ENCODE results near the gene VSIG2.

VSIG2 gene

DNA sequence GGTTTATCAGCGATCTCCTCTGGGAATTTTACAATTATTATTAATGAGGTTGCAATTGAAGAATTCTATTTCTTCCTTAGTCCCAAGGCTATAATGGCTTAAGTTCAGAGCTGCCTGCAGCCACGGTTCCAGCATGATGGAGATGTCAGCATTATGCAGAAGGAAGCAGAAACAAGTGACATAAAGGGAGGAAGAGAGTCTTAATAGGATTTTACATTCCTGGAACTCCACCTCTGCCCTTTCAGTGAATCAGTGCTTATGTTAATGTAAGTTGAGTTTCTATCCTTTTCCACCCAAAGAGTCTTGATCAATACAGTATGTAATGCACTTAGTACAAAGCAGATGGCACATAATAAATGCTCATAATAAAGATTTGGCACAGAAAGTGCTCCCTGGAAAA lies 23.9 kb downstream of the VSIG2 start:
- H3K36me3 ChIP-seq (ENCODE audit: insufficient read depth, insufficient read length, low read length): no peaks in the 10 kb centered on the region
- no peak overlapping the region for H3K4me3 ChIP-seq (ENCODE audit: insufficient read length, low read depth)
- H3K9me3 ChIP-seq (ENCODE audit: insufficient read depth, low read length): no peaks in the 10 kb centered on the region
- H3K4me1 ChIP-seq (ENCODE audit: insufficient read depth, insufficient read length): peaks cover 8% of the 10 kb centered on the region
- DNase-seq (ENCODE audit: low read depth, low spot score): no peak
- TF ChIP-seq YY1 (IDR thresholded peaks at IDR 0.05; ENCODE audit: insufficient read depth, insufficient read length) (no peak), SUZ12 (IDR thresholded peaks at IDR 0.05; ENCODE audit: extremely low read depth, insufficient read depth, insufficient read length) (no peak), ZNF274 (IDR thresholded peaks at IDR 0.05; ENCODE audit: low read depth, low read length) (no peak)
- no peak overlapping the region for H3K9ac ChIP-seq (ENCODE audit: insufficient read length, low read depth)
- peaks cover 17% of the 10 kb centered on the region for H3K27me3 ChIP-seq (ENCODE audit: insufficient read depth, insufficient read length)

DNA sequence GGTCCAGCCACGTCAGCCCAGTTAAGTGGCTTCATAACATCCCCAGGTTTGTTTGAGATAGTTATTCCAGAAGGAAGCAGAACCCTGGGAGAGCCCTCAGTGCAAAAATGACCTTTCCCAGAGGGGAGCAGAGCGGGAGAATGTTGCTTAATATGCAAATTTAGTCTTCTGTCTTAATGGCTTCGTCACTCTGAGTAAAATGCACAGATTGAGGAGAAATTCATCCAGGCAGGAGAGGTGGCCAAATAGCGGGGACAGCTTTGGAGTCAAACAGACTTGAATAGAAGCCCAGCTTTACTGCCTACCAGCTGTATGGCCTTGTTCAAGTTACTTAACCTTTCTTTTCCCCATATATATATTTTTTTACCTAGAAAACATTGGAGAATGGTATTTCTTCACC lies 24.6 kb downstream of the VSIG2 start:
- Histone ChIP-seq H3K27me3 (ENCODE audit: insufficient read depth, insufficient read length) (peaks cover 24% of the 10 kb centered on the region), H3K36me3 (ENCODE audit: insufficient read depth, insufficient read length, low read length) (no peaks in the 10 kb centered on the region), H3K4me3 (ENCODE audit: insufficient read length, low read depth) (no peak overlapping the region), H3K4me1 (ENCODE audit: insufficient read depth, insufficient read length) (peaks cover 9% of the 10 kb centered on the region), H3K9me3 (ENCODE audit: insufficient read depth, low read length) (no peaks in the 10 kb centered on the region), H3K9ac (ENCODE audit: insufficient read length, low read depth) (no peak overlapping the region)
- TF ChIP-seq SUZ12 (IDR thresholded peaks at IDR 0.05; ENCODE audit: extremely low read depth, insufficient read depth, insufficient read length) (no peak), ZNF274 (IDR thresholded peaks at IDR 0.05; ENCODE audit: low read depth, low read length) (no peak), YY1 (IDR thresholded peaks at IDR 0.05; ENCODE audit: insufficient read depth, insufficient read length) (no peak)
- no peak for DNase-seq (ENCODE audit: low read depth, low spot score)

DNA sequence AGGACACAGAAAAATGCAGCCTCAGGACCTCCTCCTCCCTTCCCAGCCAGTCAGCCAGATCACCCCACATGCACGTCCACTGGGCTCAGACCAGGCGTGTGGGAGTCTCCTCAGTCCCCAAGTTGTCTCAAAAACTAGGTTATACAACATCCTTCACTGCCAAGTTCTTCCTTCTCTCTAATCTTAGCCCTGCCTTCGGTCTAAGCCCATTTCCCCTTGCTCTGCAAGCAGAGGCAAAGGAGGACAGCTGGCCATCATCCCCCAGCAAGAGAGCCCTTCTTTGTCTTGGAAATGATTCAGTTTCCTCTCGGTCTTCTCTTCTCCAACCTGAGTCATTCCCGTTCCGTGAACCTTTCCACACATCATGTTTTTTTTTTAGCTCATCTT lies 26.3 kb downstream of the VSIG2 start:
- Histone ChIP-seq H3K4me3 (ENCODE audit: insufficient read length, low read depth) (peak overlapping the region; percentile 9), H3K9ac (ENCODE audit: insufficient read length, low read depth) (no peak overlapping the region), H3K36me3 (ENCODE audit: insufficient read depth, insufficient read length, low read length) (no peaks in the 10 kb centered on the region), H3K4me1 (ENCODE audit: insufficient read depth, insufficient read length) (peaks cover 10% of the 10 kb centered on the region), H3K27me3 (ENCODE audit: insufficient read depth, insufficient read length) (peaks cover 41% of the 10 kb centered on the region), H3K9me3 (ENCODE audit: insufficient read depth, low read length) (no peaks in the 10 kb centered on the region)
- no peak for TF ChIP-seq YY1 (IDR thresholded peaks at IDR 0.05; ENCODE audit: insufficient read depth, insufficient read length)
- TF ChIP-seq SUZ12 (IDR thresholded peaks at IDR 0.05; ENCODE audit: extremely low read depth, insufficient read depth, insufficient read length): no peak
- no peak for TF ChIP-seq ZNF274 (IDR thresholded peaks at IDR 0.05; ENCODE audit: low read depth, low read length)
- DNase-seq (ENCODE audit: low read depth, low spot score): no peak

DNA sequence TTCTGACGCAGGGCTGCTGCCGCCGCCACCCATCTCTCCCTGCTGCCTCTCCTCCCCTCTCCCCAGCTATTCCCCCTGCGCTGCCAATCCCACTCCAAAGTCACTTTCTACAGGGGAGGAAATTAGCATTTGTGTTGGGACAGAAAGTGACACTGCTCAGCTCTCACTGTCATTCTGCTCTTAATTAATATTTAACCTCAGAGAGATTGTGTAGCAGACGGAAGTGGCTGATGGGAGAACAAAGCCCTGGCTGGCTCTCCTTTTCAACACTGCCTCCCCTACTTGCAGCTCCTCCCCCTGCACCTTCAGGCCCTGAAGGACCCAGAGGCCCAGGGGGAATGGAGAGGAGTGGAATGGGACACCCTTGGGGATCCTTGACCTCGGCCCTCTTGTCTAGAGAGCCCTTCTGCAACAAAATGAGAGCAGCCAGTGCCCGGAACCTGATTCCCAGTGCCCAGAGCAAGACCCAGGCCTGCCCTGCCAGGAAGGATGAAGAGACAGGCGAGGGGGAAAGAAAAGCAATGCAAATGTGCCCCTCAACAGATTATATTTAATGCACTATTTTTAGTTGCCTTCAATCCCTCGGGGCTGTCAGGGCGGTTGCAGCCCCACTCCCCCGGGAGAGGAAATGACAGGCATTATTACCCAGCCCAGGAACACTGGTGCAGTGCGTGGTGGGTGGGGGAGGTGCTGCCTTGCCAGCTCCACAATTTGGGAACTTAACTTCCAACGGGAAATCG lies 26.9 kb downstream of the VSIG2 start:
- peaks cover 10% of the 10 kb centered on the region for H3K4me1 ChIP-seq (ENCODE audit: insufficient read depth, insufficient read length)

DNA sequence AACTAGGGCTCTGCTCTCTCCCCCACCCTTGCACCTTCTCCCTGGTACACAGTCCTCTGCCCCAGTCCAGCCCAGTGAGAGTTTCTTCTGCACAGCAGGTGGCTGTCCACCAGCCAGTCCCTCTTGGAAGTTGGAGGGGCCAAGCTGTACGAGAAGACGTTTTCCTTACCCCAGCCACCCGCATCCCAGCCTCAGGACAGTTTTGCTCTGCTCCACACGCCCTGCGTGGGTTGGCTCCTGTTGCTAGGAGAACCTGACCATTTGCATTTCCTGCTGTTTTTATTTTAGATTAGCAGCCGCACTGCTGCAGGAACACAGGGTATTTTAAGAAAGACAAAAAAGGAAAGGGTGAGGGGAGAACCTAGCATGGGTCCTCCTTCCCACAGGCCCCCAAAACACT lies 29.9 kb downstream of the VSIG2 start:
- no peak overlapping the region for H3K4me3 ChIP-seq (ENCODE audit: insufficient read length, low read depth)
- H3K9me3 ChIP-seq (ENCODE audit: insufficient read depth, low read length): no peaks in the 10 kb centered on the region
- H3K27me3 ChIP-seq (ENCODE audit: insufficient read depth, insufficient read length): peaks cover 76% of the 10 kb centered on the region
- H3K9ac ChIP-seq (ENCODE audit: insufficient read length, low read depth): no peak overlapping the region
- H3K36me3 ChIP-seq (ENCODE audit: insufficient read depth, insufficient read length, low read length): no peaks in the 10 kb centered on the region
- no peak for TF ChIP-seq ZNF274 (IDR thresholded peaks at IDR 0.05; ENCODE audit: low read depth, low read length)
- no peak for TF ChIP-seq SUZ12 (IDR thresholded peaks at IDR 0.05; ENCODE audit: extremely low read depth, insufficient read depth, insufficient read length)
- no peak for TF ChIP-seq YY1 (IDR thresholded peaks at IDR 0.05; ENCODE audit: insufficient read depth, insufficient read length)
- DNase-seq (ENCODE audit: low read depth, low spot score): no peak
- peaks cover 10% of the 10 kb centered on the region for H3K4me1 ChIP-seq (ENCODE audit: insufficient read depth, insufficient read length)

More for the DNA sequence above, 26.9 kb downstream of the VSIG2 start:
- DNase-seq (ENCODE audit: low read depth, low spot score): no peak
- Histone ChIP-seq H3K9ac (ENCODE audit: insufficient read length, low read depth) (no peak overlapping the region), H3K4me3 (ENCODE audit: insufficient read length, low read depth) (no peak overlapping the region), H3K9me3 (ENCODE audit: insufficient read depth, low read length) (no peaks in the 10 kb centered on the region), H3K36me3 (ENCODE audit: insufficient read depth, insufficient read length, low read length) (no peaks in the 10 kb centered on the region), H3K27me3 (ENCODE audit: insufficient read depth, insufficient read length) (peaks cover 47% of the 10 kb centered on the region)
- TF ChIP-seq YY1 (IDR thresholded peaks at IDR 0.05; ENCODE audit: insufficient read depth, insufficient read length): no peak
- no peak for TF ChIP-seq SUZ12 (IDR thresholded peaks at IDR 0.05; ENCODE audit: extremely low read depth, insufficient read depth, insufficient read length)
- no peak for TF ChIP-seq ZNF274 (IDR thresholded peaks at IDR 0.05; ENCODE audit: low read depth, low read length)

DNA sequence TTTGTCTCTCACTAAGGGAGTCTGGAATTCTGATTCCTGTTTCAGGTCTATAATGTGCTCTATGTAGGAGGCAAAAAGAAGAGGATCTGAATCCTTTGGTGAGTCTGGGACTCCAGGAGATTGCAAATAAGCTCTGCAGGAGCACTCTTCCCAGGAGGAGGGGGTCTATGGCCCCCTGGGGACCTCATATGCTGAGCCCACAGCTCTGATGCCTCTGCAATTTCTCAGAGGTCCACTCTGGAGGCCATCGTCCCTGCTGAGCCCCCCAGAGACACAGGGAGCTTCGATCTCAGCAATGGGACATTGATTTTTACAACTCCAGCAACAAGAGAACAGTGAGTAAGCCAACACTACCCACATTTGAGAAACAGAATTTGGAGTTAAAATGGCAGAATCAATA lies 32.5 kb downstream of the VSIG2 start:
- no peaks in the 10 kb centered on the region for H3K9me3 ChIP-seq (ENCODE audit: insufficient read depth, low read length)
- DNase-seq (ENCODE audit: low read depth, low spot score): no peak
- TF ChIP-seq YY1 (IDR thresholded peaks at IDR 0.05; ENCODE audit: insufficient read depth, insufficient read length): no peak
- TF ChIP-seq SUZ12 (IDR thresholded peaks at IDR 0.05; ENCODE audit: extremely low read depth, insufficient read depth, insufficient read length): no peak
- TF ChIP-seq ZNF274 (IDR thresholded peaks at IDR 0.05; ENCODE audit: low read depth, low read length): no peak
- H3K4me3 ChIP-seq (ENCODE audit: insufficient read length, low read depth): no peak overlapping the region
- H3K27me3 ChIP-seq (ENCODE audit: insufficient read depth, insufficient read length): peaks cover 97% of the 10 kb centered on the region
- peaks cover 4% of the 10 kb centered on the region for H3K4me1 ChIP-seq (ENCODE audit: insufficient read depth, insufficient read length)
- no peaks in the 10 kb centered on the region for H3K36me3 ChIP-seq (ENCODE audit: insufficient read depth, insufficient read length, low read length)
- no peak overlapping the region for H3K9ac ChIP-seq (ENCODE audit: insufficient read length, low read depth)

DNA sequence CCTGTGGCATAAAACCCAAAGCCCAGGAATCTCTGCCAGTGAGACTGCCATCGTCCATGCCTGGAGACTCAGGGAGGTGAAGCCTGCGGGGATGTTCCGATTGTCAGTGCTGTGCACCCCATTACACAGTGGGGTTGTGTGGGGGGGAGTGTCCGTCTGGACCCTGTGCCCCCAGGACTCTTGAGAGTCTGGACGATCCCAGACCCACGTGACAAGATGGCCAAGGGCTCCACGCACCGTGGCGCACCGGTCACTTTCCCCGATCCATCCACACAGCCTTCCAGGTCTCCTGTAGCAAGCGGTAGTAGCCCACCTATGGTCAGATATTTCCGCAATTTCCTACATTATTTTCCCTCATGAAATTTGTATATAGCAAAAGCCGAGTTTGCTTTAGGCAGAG lies 33.3 kb downstream of the VSIG2 start:
- H3K27me3 ChIP-seq (ENCODE audit: insufficient read depth, insufficient read length): peaks cover 97% of the 10 kb centered on the region
- H3K36me3 ChIP-seq (ENCODE audit: insufficient read depth, insufficient read length, low read length): no peaks in the 10 kb centered on the region

More for the DNA sequence above, 33.3 kb downstream of the VSIG2 start:
- peak overlapping the region; percentile 35 for H3K4me3 ChIP-seq (ENCODE audit: insufficient read length, low read depth)
- no peaks in the 10 kb centered on the region for H3K9me3 ChIP-seq (ENCODE audit: insufficient read depth, low read length)
- no peak for DNase-seq (ENCODE audit: low read depth, low spot score)
- H3K9ac ChIP-seq (ENCODE audit: insufficient read length, low read depth): no peak overlapping the region
- TF ChIP-seq ZNF274 (IDR thresholded peaks at IDR 0.05; ENCODE audit: low read depth, low read length): no peak
- TF ChIP-seq YY1 (IDR thresholded peaks at IDR 0.05; ENCODE audit: insufficient read depth, insufficient read length): no peak
- TF ChIP-seq SUZ12 (IDR thresholded peaks at IDR 0.05; ENCODE audit: extremely low read depth, insufficient read depth, insufficient read length): no peak
- H3K4me1 ChIP-seq (ENCODE audit: insufficient read depth, insufficient read length): peaks cover 4% of the 10 kb centered on the region

All from NT2/D1 (cell line).